Measurements from ENCODE around the gene TMEM165. TPM values are rescaled to one million over a fixed set of nuclear protein-coding genes. Genes with fewer than 3 reads are reported as not detected.

The TMEM165 gene
- total and polyA plus RNA-seq, 12 donors = 52.4 to 290 (median 147) TPM

GRCh38 chr4:55376698-55377097 is 19.1 kb upstream of the TMEM165 start:
- intact Hi-C loops (cut with DNase I) = no loop called here
- WGBS, 4 donors = 83 to 95% (median 88%) methylated on average over 2 of the region's 2 CpGs
- Histone ChIP-seq H3K27me3 (no peaks in the 10 kb centered on the region), H3K4me1 (replicated peaks in 1 of 2) (no peaks in the 10 kb centered on the region), H3K4me3 (no peak overlapping the region), H3K27ac (no peak overlapping the region), H3K9me3 (replicated peaks in 1 of 3) (no peaks in the 10 kb centered on the region), H3K36me3 (replicated peaks in 1 of 2) (no peaks in the 10 kb centered on the region)
- TF ChIP-seq POLR2A (IDR thresholded peaks at IDR 0.05) (no peak), CTCF (IDR thresholded peaks at IDR 0.05) (no peak)
- no peak for DNase-seq

- intact Hi-C loops (cut with DNase I) = no loop called here
- no peak overlapping the region for H3K27ac ChIP-seq
- TF ChIP-seq CTCF (IDR thresholded peaks at IDR 0.05) (no peak), POLR2A (IDR thresholded peaks at IDR 0.05) (no peak)
- H3K27me3 ChIP-seq = no peaks in the 10 kb centered on the region
- no peaks in the 10 kb centered on the region for H3K4me1 ChIP-seq (replicated peaks in 1 of 2)
- DNase-seq = no peak
- H3K9me3 ChIP-seq (replicated peaks in 1 of 3) = no peaks in the 10 kb centered on the region
- H3K36me3 ChIP-seq (replicated peaks in 1 of 2) = no peaks in the 10 kb centered on the region
- WGBS, 4 donors = 83 to 90% (median 88%) methylated on average over 13 of the region's 13 CpGs
- H3K4me3 ChIP-seq = no peak overlapping the region
Observed at GRCh38 chr4:55378617-55379467, 16.9 kb upstream of the TMEM165 start.

GRCh38 chr4:55380576-55380975 is 15.2 kb upstream of the TMEM165 start:
- H3K27me3 ChIP-seq = no peaks in the 10 kb centered on the region
- intact Hi-C loops (cut with DNase I) = no loop called here

GRCh38 chr4:55381502-55381901 is 14.3 kb upstream of the TMEM165 start:
- H3K27ac ChIP-seq = no peak overlapping the region
- H3K4me1 ChIP-seq (replicated peaks in 1 of 2) = peaks cover 10 to 13% of the 10 kb centered on the region in 2 donors
- no peak for DNase-seq
- intact Hi-C loops (cut with DNase I) = no loop called here
- 89 to 98% (median 93%) methylated on average over 5 to 7 of the region's 7 CpGs for WGBS, 4 donors
- H3K27me3 ChIP-seq = no peaks in the 10 kb centered on the region
- no peaks in the 10 kb centered on the region for H3K9me3 ChIP-seq (replicated peaks in 1 of 3)
- no peak overlapping the region for H3K4me3 ChIP-seq
- H3K36me3 ChIP-seq (replicated peaks in 1 of 2) = no peaks in the 10 kb centered on the region
- no peak for TF ChIP-seq CTCF (IDR thresholded peaks at IDR 0.05)
- TF ChIP-seq POLR2A (IDR thresholded peaks at IDR 0.05) = no peak

More at GRCh38 chr4:55380576-55380975, 15.2 kb upstream of the TMEM165 start:
- DNase-seq = no peak
- WGBS, 4 donors = 82 to 89% (median 86%) methylated on average over 2 of the region's 2 CpGs
- Histone ChIP-seq H3K4me3 (no peak overlapping the region), H3K36me3 (replicated peaks in 1 of 2) (no peaks in the 10 kb centered on the region), H3K27ac (no peak overlapping the region), H3K4me1 (replicated peaks in 1 of 2) (peaks cover under 1 to 5% of the 10 kb centered on the region in 2 donors), H3K9me3 (replicated peaks in 1 of 3) (no peaks in the 10 kb centered on the region)
- no peak for TF ChIP-seq POLR2A (IDR thresholded peaks at IDR 0.05)
- no peak for TF ChIP-seq CTCF (IDR thresholded peaks at IDR 0.05)

All from adrenal gland (tissue), 12 donors.